MCF 10A (cell line): ENCODE data around the gene VASP. TPM values are rescaled to one million over a fixed set of nuclear protein-coding genes. Genes with fewer than 3 reads are reported as not detected.

Experiments
- BruUV-seq: library from RNA; stranded (reverse); fragments of 400-500 nt; replicated peaks from 2 replicates; lab custom pipeline; 2021; lab: Mats Ljungman, UMichigan
- CTCF ChIA-PET: fragments of 300-600 bp; sonication (Branson Sonifier 250); formaldehyde crosslinking; extraction: SDS; loops from one replicate; lab custom pipeline; 2021; ENCODE audit warnings: antibody characterized with exemption, inconsistent platforms; lab: Yijun Ruan, JAX
- POLR2A ChIA-PET: fragments of 300-600, 350-650 bp; sonication (Branson Sonifier 250); formaldehyde crosslinking; extraction: SDS; loops from one replicate; lab custom pipeline; 2020; ENCODE audit warnings: antibody characterized with exemption, inconsistent platforms; lab: Yijun Ruan, JAX
- DNase-seq: peaks from one replicate; pipeline ENCODE4 v3.0.0-alpha.2; 2018; ENCODE audit not compliant: unreplicated experiment
- H3K27ac Mint-ChIP-seq: one replicate; pipeline ENCODE4 v1.8.0; 2022; ENCODE audit warnings: mild to moderate bottlenecking, low read depth, mixed read lengths; ENCODE audit not compliant: unreplicated experiment
- H3K27me3 Mint-ChIP-seq: one replicate; pipeline ENCODE4 v1.8.0; 2022; ENCODE audit warnings: mixed read lengths; ENCODE audit not compliant: insufficient read depth, unreplicated experiment
- H3K36me3 Mint-ChIP-seq: one replicate; pipeline ENCODE4 v1.8.0; 2022; ENCODE audit warnings: mild to moderate bottlenecking, moderate library complexity, mixed read lengths; ENCODE audit not compliant: insufficient read depth, unreplicated experiment
- H3K4me1 Mint-ChIP-seq: one replicate; pipeline ENCODE4 v1.8.0; 2022; ENCODE audit warnings: mixed read lengths; ENCODE audit not compliant: insufficient read depth, unreplicated experiment
- H3K4me3 Mint-ChIP-seq: one replicate; pipeline ENCODE4 v1.8.0; 2022; ENCODE audit warnings: mild to moderate bottlenecking, moderate library complexity, mixed read lengths; ENCODE audit not compliant: unreplicated experiment
- H3K9me3 Mint-ChIP-seq: one replicate; pipeline ENCODE4 v1.8.0; 2022; ENCODE audit warnings: mixed read lengths; ENCODE audit not compliant: unreplicated experiment
- CTCF ChIP-seq: fragments of 200-600 bp; IDR thresholded peaks from one replicate; pipeline ENCODE4 v1.8.0; 2022; ENCODE audit warnings: antibody characterized with exemption, mild to moderate bottlenecking; ENCODE audit not compliant: unreplicated experiment
- intact Hi-C: fragments of 100-400 bp; cut with micrococcal nuclease; formaldehyde crosslinking; loops from 2 replicates; pipeline ENCODE4 v1.14.1; 2022
- total RNA-seq: library from RNA; stranded (reverse); gene quantifications from 2 replicates; pipeline ENCODE4 v1.2.3, GENCODE V29; 2022

The VASP gene
- total RNA-seq, 1 experiment from 2014 or later: 178 TPM

GRCh38 chr19:45569619-45570421, 62.5 kb downstream of the VASP start:
- Mint-ChIP-seq H3K27ac (peak overlapping the region; percentile 75), H3K27me3 (no peaks in the 10 kb centered on the region), H3K4me1 (peaks cover 25% of the 10 kb centered on the region), H3K9me3 (no peaks in the 10 kb centered on the region), H3K36me3 (no peaks in the 10 kb centered on the region), H3K4me3 (no peak overlapping the region)
- BruUV-seq: no TSS peak
- CTCF ChIA-PET: interaction anchor here (0.5 to 2.1 kb wide), 12 partner anchors 10 to 78 kb away, joined by 3 to 14 read pairs (median 4); partner anchors contain the start of gene VASP
- intact Hi-C loops: loop anchor here (1.0 to 5.0 kb wide), 4 partner anchors 47 to 77 kb away; partner anchors contain the start of gene VASP
- POLR2A ChIA-PET: interaction anchor here (0.7 to 2.2 kb wide), 4 partner anchors 8 to 26 kb away, joined by 3 to 11 read pairs (median 6); no protein-coding TSS in a partner anchor
- TF ChIP-seq CTCF: peak; percentile 77
- peak; percentile 63 for DNase-seq

DNA sequence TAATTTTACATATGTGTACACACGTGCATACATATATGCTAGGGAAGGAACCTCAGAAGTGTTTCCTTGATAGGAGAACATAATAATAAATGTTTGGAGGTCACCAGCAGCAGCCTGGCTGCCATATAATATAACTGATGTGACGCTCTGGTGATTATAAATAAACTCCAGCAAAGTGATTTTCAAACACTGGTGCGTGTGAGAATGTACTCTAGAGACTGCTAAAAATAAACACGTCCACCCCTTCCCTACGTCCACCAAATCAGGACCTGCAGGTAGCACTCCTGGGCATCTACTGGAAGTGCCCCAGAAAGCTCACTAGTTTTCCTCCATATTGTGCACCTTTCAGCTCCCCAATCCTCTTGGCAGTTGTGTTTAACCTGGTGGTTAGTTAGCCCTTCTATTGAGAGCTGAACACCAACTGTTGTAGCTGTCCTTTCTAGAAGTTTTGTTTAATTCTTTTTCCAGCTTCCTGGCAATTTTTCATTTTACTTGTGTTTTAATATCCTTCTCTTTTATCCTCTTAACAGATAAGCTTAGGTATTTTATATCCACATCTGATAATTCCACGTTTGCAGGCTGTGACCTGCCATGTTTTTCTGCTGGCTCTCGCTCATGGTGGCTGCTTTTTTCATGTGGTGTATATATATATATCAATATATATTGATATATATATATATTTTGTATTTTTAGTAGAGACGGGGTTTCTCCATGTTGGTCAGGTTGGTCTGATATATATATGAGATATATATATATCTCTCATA, 64.4 kb downstream of the VASP start:
- POLR2A ChIA-PET: interaction anchor here (0.7 to 1.1 kb wide), 3 partner anchors 12 to 29 kb away, joined by 3 read pairs; no protein-coding TSS in a partner anchor
- Mint-ChIP-seq H3K27ac (no peak overlapping the region), H3K27me3 (no peaks in the 10 kb centered on the region), H3K4me3 (no peak overlapping the region), H3K36me3 (no peaks in the 10 kb centered on the region), H3K9me3 (no peaks in the 10 kb centered on the region), H3K4me1 (peaks cover 29% of the 10 kb centered on the region)
- no peak for TF ChIP-seq CTCF
- CTCF ChIA-PET: interaction anchor here (0.5 to 2.1 kb wide), 6 partner anchors 11 to 93 kb away, joined by 3 to 14 read pairs (median 3); no protein-coding TSS in a partner anchor
- no TSS peak for BruUV-seq
- intact Hi-C loops: loop anchor here (2.0 kb wide), 1 partner anchor 71 kb away; no protein-coding TSS in a partner anchor
- DNase-seq: no peak

DNA sequence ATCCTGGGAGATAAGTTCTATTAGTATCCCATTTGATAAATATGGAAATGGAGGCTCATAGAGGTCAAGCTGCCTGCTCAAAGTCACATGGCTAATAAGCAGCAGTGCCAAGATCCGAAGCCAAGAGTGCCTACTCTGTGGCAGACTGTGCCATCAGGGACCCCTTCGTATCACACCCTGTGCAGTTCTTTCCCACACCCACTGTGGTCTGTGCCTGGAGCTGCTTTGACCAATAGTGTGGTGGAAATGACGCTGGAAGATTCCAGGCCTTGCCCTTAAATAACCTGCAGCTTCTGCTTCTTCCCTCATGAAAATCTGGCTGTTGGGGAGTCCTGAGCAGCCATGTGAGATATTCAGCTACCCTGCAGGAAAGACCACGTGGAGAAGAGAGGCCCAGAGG, 67.2 kb downstream of the VASP start:
- intact Hi-C loops: no loop called here
- ChIA-PET CTCF (interaction anchor here (0.5 to 1.6 kb wide), 5 partner anchors 50 to 182 kb away, joined by 3 to 5 read pairs (median 4); no protein-coding TSS in a partner anchor), POLR2A (interaction anchor here (0.9 kb wide), 1 partner anchor 39 kb away, joined by 3 read pairs; no protein-coding TSS in a partner anchor)
- H3K27me3 Mint-ChIP-seq: no peaks in the 10 kb centered on the region
- H3K9me3 Mint-ChIP-seq: no peaks in the 10 kb centered on the region
- no TSS peak for BruUV-seq
- peaks cover 7% of the 10 kb centered on the region for H3K36me3 Mint-ChIP-seq
- peaks cover 33% of the 10 kb centered on the region for H3K4me1 Mint-ChIP-seq
- no peak overlapping the region for H3K4me3 Mint-ChIP-seq
- TF ChIP-seq CTCF: no peak
- peak overlapping the region; percentile 67 for H3K27ac Mint-ChIP-seq
- DNase-seq: no peak
